ENCODE data around the gene TMEM200A. TPM values are rescaled to one million over a fixed set of nuclear protein-coding genes. Genes with fewer than 3 reads are reported as not detected.

Gene TMEM200A
- total RNA-seq, 1 experiment from 2014 or later, result 0.10 TPM

DNA sequence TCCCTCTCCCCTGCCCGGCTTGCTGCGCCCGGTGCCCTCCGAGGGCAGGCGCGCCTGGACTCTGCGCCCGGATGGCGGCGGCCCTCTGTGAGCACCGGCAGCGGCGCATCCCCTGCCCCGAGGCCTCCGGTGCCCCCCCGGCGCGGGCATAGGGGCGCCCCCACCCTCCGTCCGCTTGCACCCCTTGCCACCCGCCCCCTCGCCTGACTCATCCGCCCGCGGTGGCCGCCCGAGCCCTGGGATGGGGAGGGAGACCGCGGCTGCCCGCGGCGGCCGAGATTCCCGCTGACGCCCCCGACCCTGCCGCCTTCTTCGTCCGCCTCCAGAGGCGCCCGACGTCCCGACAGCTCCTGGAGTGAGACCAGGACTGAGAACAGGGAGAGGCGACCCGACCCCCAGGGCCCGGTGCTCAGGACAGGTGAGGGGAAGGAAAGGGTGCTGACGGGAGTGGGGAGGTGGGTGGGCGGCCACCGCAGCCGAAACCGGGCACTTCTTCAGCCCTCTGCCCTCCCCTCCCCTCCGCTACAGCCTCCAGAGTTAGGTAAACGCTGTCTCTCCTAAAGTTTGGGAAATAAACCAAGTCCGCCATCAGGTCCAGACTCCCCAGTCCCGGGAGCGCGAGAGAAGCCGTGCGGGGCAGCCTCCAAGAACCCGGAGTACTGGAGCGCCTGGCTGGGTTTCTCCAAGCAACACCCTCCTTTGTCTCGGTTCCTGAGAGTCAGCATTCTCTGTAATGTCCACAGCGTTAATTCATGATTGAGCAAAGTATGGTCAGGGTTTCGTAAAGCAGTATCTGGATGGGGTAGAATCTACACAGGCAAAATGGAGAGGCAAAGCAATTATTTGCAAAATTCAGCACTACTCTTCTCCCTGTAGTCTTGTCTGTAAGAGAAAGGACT lies 539 bp downstream of the TMEM200A start:
- DNase-seq (ENCODE audit: low read depth, low spot score) (no peak), ATAC-seq (0 out of 2 replicates have a peak, but pooled peaks have one; percentile 26)
- in situ Hi-C loops (cut with HindIII; ENCODE audit: low pct_unique_long_range_greater_than_20kb, low sequenced_read_pairs), result no loop called here
- Histone ChIP-seq H3K4me3 (ENCODE audit: low read depth in 2 of 2, low read length in 2 of 2) (peak overlapping the region in 1 of 2 experiments; percentile 40; a peak in 1 of 4 replicates), H3K27ac (ENCODE audit: low read length) (no peak overlapping the region), H3K4me1 (ENCODE audit: control insufficient read depth, insufficient read depth, low read length) (no peaks in the 10 kb centered on the region), H3K27me3 (ENCODE audit: control insufficient read depth, insufficient read depth, low read length) (0 out of 2 replicates have a peak, but pooled peaks cover 6% of the 10 kb centered on the region), H3K9me3 (ENCODE audit: control insufficient read depth, insufficient read depth, low read depth, low read length) (no peaks in the 10 kb centered on the region), H3K36me3 (ENCODE audit: control insufficient read depth, insufficient read depth, low read length) (no peaks in the 10 kb centered on the region; the same call in 1 of the 2 replicates)
- intact Hi-C loops (cut with micrococcal nuclease; ENCODE audit: unreplicated experiment), result no loop called here
- ChIA-PET POLR2A (no interaction called here), CTCF (interaction anchor here (0.6 kb wide), 1 partner anchor 332 kb away, joined by 3 read pairs; no protein-coding TSS in a partner anchor)
- TF ChIP-seq, protein P1, sequence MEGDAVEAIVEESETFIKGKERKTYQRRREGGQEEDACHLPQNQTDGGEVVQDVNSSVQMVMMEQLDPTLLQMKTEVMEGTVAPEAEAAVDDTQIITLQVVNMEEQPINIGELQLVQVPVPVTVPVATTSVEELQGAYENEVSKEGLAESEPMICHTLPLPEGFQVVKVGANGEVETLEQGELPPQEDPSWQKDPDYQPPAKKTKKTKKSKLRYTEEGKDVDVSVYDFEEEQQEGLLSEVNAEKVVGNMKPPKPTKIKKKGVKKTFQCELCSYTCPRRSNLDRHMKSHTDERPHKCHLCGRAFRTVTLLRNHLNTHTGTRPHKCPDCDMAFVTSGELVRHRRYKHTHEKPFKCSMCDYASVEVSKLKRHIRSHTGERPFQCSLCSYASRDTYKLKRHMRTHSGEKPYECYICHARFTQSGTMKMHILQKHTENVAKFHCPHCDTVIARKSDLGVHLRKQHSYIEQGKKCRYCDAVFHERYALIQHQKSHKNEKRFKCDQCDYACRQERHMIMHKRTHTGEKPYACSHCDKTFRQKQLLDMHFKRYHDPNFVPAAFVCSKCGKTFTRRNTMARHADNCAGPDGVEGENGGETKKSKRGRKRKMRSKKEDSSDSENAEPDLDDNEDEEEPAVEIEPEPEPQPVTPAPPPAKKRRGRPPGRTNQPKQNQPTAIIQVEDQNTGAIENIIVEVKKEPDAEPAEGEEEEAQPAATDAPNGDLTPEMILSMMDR (IDR thresholded peaks at IDR 0.05), result no peak
- TF ChIP-seq POLR2AphosphoS5 (IDR thresholded peaks at IDR 0.05; ENCODE audit: low read depth, low read length) (no peak), SIN3A (IDR thresholded peaks at IDR 0.05; ENCODE audit: borderline replicate concordance, insufficient read depth, low read depth, low read length) (no peak), TCF7L2 (IDR thresholded peaks at IDR 0.05; ENCODE audit: low read depth, low read length) (no peak)
- TF ChIP-seq, protein P2, sequence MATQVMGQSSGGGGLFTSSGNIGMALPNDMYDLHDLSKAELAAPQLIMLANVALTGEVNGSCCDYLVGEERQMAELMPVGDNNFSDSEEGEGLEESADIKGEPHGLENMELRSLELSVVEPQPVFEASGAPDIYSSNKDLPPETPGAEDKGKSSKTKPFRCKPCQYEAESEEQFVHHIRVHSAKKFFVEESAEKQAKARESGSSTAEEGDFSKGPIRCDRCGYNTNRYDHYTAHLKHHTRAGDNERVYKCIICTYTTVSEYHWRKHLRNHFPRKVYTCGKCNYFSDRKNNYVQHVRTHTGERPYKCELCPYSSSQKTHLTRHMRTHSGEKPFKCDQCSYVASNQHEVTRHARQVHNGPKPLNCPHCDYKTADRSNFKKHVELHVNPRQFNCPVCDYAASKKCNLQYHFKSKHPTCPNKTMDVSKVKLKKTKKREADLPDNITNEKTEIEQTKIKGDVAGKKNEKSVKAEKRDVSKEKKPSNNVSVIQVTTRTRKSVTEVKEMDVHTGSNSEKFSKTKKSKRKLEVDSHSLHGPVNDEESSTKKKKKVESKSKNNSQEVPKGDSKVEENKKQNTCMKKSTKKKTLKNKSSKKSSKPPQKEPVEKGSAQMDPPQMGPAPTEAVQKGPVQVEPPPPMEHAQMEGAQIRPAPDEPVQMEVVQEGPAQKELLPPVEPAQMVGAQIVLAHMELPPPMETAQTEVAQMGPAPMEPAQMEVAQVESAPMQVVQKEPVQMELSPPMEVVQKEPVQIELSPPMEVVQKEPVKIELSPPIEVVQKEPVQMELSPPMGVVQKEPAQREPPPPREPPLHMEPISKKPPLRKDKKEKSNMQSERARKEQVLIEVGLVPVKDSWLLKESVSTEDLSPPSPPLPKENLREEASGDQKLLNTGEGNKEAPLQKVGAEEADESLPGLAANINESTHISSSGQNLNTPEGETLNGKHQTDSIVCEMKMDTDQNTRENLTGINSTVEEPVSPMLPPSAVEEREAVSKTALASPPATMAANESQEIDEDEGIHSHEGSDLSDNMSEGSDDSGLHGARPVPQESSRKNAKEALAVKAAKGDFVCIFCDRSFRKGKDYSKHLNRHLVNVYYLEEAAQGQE (IDR thresholded peaks at IDR 0.05; ENCODE audit: insufficient read depth in 1 of 2, low read depth in 2 of 2, low read length in 1 of 2), result no peak
- BruUV-seq (replicated peaks), result no TSS peak

DNA sequence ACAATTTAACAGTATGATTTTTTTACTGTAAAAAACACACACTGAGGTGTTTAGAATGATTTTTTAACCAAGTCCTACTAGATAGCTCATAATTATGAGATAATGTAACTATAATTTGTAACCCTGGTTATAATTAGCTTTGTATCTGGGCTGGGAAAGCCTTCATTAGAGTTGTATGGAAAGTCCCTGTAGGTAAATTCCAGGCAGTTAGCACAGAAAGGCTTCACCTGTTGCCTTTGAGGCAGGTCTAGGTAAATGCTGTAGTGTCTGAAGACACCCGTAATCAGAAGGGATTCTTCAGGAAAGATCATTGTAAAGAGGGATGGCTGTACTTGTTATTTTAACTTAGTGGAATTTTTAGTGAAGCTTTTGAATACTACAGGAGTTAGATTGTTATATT lies 1.9 kb downstream of the TMEM200A start:
- H3K27ac ChIP-seq (ENCODE audit: low read length), result no peak overlapping the region

More for the DNA sequence above, 1.9 kb downstream of the TMEM200A start:
- Histone ChIP-seq H3K4me3 (ENCODE audit: low read depth in 2 of 2, low read length in 2 of 2) (peak overlapping the region in 1 of 2 experiments; percentile 40; a peak in 1 of 4 replicates), H3K36me3 (ENCODE audit: control insufficient read depth, insufficient read depth, low read length) (no peaks in the 10 kb centered on the region; the same call in 1 of the 2 replicates), H3K9me3 (ENCODE audit: control insufficient read depth, insufficient read depth, low read depth, low read length) (no peaks in the 10 kb centered on the region), H3K4me1 (ENCODE audit: control insufficient read depth, insufficient read depth, low read length) (no peaks in the 10 kb centered on the region), H3K27me3 (ENCODE audit: control insufficient read depth, insufficient read depth, low read length) (0 out of 2 replicates have a peak, but pooled peaks cover 6% of the 10 kb centered on the region)
- CTCF ChIA-PET, result no interaction called here
- intact Hi-C loops (cut with micrococcal nuclease; ENCODE audit: unreplicated experiment), result no loop called here
- DNase-seq (ENCODE audit: low read depth, low spot score) (no peak), ATAC-seq (no peak)
- no TSS peak for BruUV-seq (replicated peaks)
- POLR2A ChIA-PET, result no interaction called here
- in situ Hi-C loops (cut with HindIII; ENCODE audit: low pct_unique_long_range_greater_than_20kb, low sequenced_read_pairs), result no loop called here
- TF ChIP-seq, protein P2 (IDR thresholded peaks at IDR 0.05; ENCODE audit: insufficient read depth in 1 of 2, low read depth in 2 of 2, low read length in 1 of 2), result no peak
- TF ChIP-seq TCF7L2 (IDR thresholded peaks at IDR 0.05; ENCODE audit: low read depth, low read length), result no peak
- TF ChIP-seq, protein P1 (IDR thresholded peaks at IDR 0.05), result no peak
- no peak for TF ChIP-seq POLR2AphosphoS5 (IDR thresholded peaks at IDR 0.05; ENCODE audit: low read depth, low read length)
- TF ChIP-seq SIN3A (IDR thresholded peaks at IDR 0.05; ENCODE audit: borderline replicate concordance, insufficient read depth, low read depth, low read length), result no peak

Data from Panc1 (cell line).